ENCODE results near the gene TNFAIP8.

The TNFAIP8 gene

DNA sequence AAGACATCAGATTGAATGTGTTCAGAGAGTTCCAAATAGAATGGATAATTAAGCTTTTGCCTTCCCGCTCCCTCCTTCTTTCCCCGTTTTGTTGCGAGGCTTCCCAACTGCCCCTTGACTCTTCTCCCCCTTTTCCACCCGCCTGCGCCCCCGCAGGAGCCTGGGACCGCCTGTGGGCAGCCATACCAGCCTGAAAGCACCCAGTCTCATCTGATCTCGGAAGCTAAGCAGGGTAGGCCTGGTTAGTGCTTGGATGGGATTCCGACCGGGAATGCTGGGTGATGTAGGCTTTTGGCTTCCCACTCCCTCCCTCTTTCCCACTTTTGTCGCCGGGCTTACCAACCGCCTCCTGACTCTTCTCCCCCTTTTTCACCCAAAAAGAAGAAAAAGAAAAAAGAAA, 89.7 kb downstream of the TNFAIP8 start:
- H3K9me3 ChIP-seq (ENCODE audit: control insufficient read depth in 5 of 5, low read length in 5 of 5) = peaks cover 0 to 10% (median 6%) of the 10 kb centered on the region in 5 donors

More for the DNA sequence above, 89.7 kb downstream of the TNFAIP8 start:
- Histone ChIP-seq H3K4me1 (ENCODE audit: control insufficient read depth in 5 of 5, insufficient read depth in 5 of 5, low read length in 5 of 5) (no peaks in the 10 kb centered on the region), H3K27me3 (ENCODE audit: control insufficient read depth in 5 of 5, insufficient read depth in 4 of 5, low read length in 5 of 5) (no peaks in the 10 kb centered on the region), H3K27ac (ENCODE audit: low read depth, low read length) (no peak overlapping the region), H3K9ac (ENCODE audit: low read length in 5 of 5) (no peak overlapping the region), H3K4me3 (ENCODE audit: low read depth in 1 of 5, low read length in 5 of 5) (no peak overlapping the region), H3K36me3 (ENCODE audit: control insufficient read depth in 5 of 5, insufficient read depth in 5 of 5, low read length in 5 of 5) (no peaks in the 10 kb centered on the region)
